Endothelial cell of umbilical vein (primary cell): ENCODE results near the gene NEDD4L. TPM values are rescaled to one million over a fixed set of nuclear protein-coding genes. Genes with fewer than 3 reads are reported as not detected.

Source experiments
- BruUV-seq: library from RNA; stranded (reverse); fragments of 400-500 nt; replicated peaks from 2 replicates; lab custom pipeline; 2021; lab: Mats Ljungman, UMichigan
- CTCF ChIA-PET: fragments of 300-600, 350-600 bp; sonication (Branson Sonifier 250); formaldehyde crosslinking; loops from one replicate; lab custom pipeline; 2021; ENCODE audit warnings: antibody characterized with exemption, inconsistent platforms; lab: Charles Lee
- POLR2A ChIA-PET: fragments of 300-600, 350-600 bp; sonication (Branson Sonifier 250); formaldehyde crosslinking; loops from one replicate; lab custom pipeline; 2021; ENCODE audit warnings: antibody characterized with exemption, inconsistent platforms; lab: Charles Lee
- DNase-seq: peaks from one replicate; pipeline ENCODE4 v3.0.0-alpha.2; 2011; ENCODE audit warnings: low read depth, low spot score
- FAIRE-seq: peaks from 2 replicates; lab custom pipeline; 2011; peaks lifted over from hg19 to GRCh38; lab: Jason Lieb, UNC
- H2AFZ ChIP-seq: 2 replicates; pipeline ENCODE4 v1.6.0; 2012; ENCODE audit warnings: low read depth, low read length, control low read depth, inconsistent platforms
- H3K27ac ChIP-seq: 2 replicates; pipeline ENCODE4 v1.5.1; 2011; ENCODE audit warnings: low read depth, mild to moderate bottlenecking, control low read depth, low read length, moderate library complexity; ENCODE audit not compliant: insufficient read depth
- H3K27me3 ChIP-seq, 2 experiments: 2 replicates each; pipeline versions ENCODE4 v1.6.0 to v1.6.1; 2011; ENCODE audit warnings: low read length in 2 of 2, mixed read lengths in 1 of 2; ENCODE audit not compliant: control insufficient read depth in 2 of 2, insufficient read depth in 2 of 2
- H3K36me3 ChIP-seq, 2 experiments: 2 replicates in 1 of 2; 3 replicates in 1 of 2; pipeline ENCODE4 v1.5.1; 2011; ENCODE audit warnings: low read length in 2 of 2, mild to moderate bottlenecking in 1 of 2, moderate library complexity in 1 of 2; ENCODE audit not compliant: control insufficient read depth in 2 of 2, insufficient read depth in 2 of 2; ENCODE audit errors: extremely low read depth in 1 of 2
- H3K4me1 ChIP-seq: 3 replicates; pipeline ENCODE4 v1.5.1; 2011; ENCODE audit warnings: mild to moderate bottlenecking, low read length; ENCODE audit not compliant: control insufficient read depth, insufficient read depth; ENCODE audit errors: extremely low read depth
- H3K4me2 ChIP-seq: 2 replicates; pipeline ENCODE4 v1.6.1; 2011; ENCODE audit warnings: low read length, control low read depth, mixed read lengths; ENCODE audit not compliant: insufficient read depth
- H3K4me3 ChIP-seq, 3 experiments: fragments of 200-600 bp in 1 of 3; sonication (generic), shearing (Covaris generic) in 1 of 3; replicated peaks in 1 of 3; 2 replicates each; pipeline ENCODE4 v1.5.1; 2011 to 2016; ENCODE audit warnings: control low read depth in 3 of 3, low read length in 3 of 3, mild to moderate bottlenecking in 2 of 3, inconsistent platforms in 1 of 3, low read depth in 1 of 3, moderate library complexity in 1 of 3; ENCODE audit not compliant: insufficient read depth in 1 of 3
- H3K79me2 ChIP-seq: 2 replicates; pipeline ENCODE4 v1.6.0; 2012; ENCODE audit warnings: low read length, inconsistent platforms; ENCODE audit not compliant: control insufficient read depth, insufficient read depth
- H3K9ac ChIP-seq: replicated peaks from 2 replicates; pipeline ENCODE3; 2011; ENCODE audit warnings: low read length, control low read depth; ENCODE audit not compliant: insufficient read depth; ENCODE audit errors: extremely low read depth
- H3K9me1 ChIP-seq: replicated peaks from 3 replicates; pipeline ENCODE4 v1.6.0; 2011; ENCODE audit warnings: mild to moderate bottlenecking, low read length; ENCODE audit not compliant: control insufficient read depth, insufficient read depth; ENCODE audit errors: extremely low read depth
- H3K9me3 ChIP-seq: replicated peaks from 2 replicates; pipeline ENCODE4 v1.5.1; 2012; ENCODE audit warnings: low read length, inconsistent platforms; ENCODE audit not compliant: control insufficient read depth, insufficient read depth
- H4K20me1 ChIP-seq: replicated peaks from 2 replicates; pipeline ENCODE3; 2011; ENCODE audit warnings: mild to moderate bottlenecking, low read length; ENCODE audit not compliant: control insufficient read depth, insufficient read depth; ENCODE audit errors: extremely low read depth
- CTCF ChIP-seq, 2 donors: IDR thresholded peaks; 1 replicate in 1 of 2; 2 replicates in 1 of 2; pipeline ENCODE4 v1.5.1; 2011; ENCODE audit warnings: low read length in 2 of 2, mild to moderate bottlenecking in 2 of 2, moderate library complexity in 2 of 2, control low read depth in 1 of 2, inconsistent platforms in 1 of 2, low read depth in 1 of 2; ENCODE audit not compliant: insufficient read depth in 1 of 2; ENCODE audit errors: extremely low read depth in 1 of 2
- EZH2 ChIP-seq: IDR thresholded peaks from 2 replicates; pipeline ENCODE4 v1.6.1; 2012; ENCODE audit warnings: borderline replicate concordance, low read depth, mild to moderate bottlenecking, moderate library complexity, low read length, inconsistent platforms; ENCODE audit not compliant: severe bottlenecking
- FOS ChIP-seq: IDR thresholded peaks from 2 replicates; pipeline ENCODE4 v1.6.1; 2011; ENCODE audit warnings: mild to moderate bottlenecking, low read length, moderate library complexity, borderline replicate concordance; ENCODE audit not compliant: insufficient read depth
- GATA2 ChIP-seq: IDR thresholded peaks from 2 replicates; pipeline ENCODE4 v1.7.0; 2011; ENCODE audit warnings: low read depth, mild to moderate bottlenecking, moderate library complexity, mixed read lengths, low read length; ENCODE audit not compliant: insufficient read length, insufficient read depth
- JUN ChIP-seq: IDR thresholded peaks from 2 replicates; pipeline ENCODE4 v1.6.1; 2011; ENCODE audit warnings: borderline replicate concordance, low read depth; ENCODE audit not compliant: insufficient read length, insufficient read depth
- MAX ChIP-seq: IDR thresholded peaks from 2 replicates; pipeline ENCODE4 v1.6.1; 2011; ENCODE audit not compliant: insufficient read depth, insufficient read length
- MYC ChIP-seq: IDR thresholded peaks from one replicate; pipeline ENCODE4 v1.6.1; 2011; ENCODE audit warnings: mild to moderate bottlenecking, low read depth, low read length
- POLR2A ChIP-seq: IDR thresholded peaks from 2 replicates; pipeline ENCODE4 v1.6.1; 2012; ENCODE audit warnings: low read depth, mild to moderate bottlenecking, control low read depth, low read length
- POLR2AphosphoS5 ChIP-seq: IDR thresholded peaks from 2 replicates; pipeline ENCODE4 v1.6.1; 2012; ENCODE audit warnings: low read depth, mild to moderate bottlenecking, control low read depth, low read length, moderate library complexity; ENCODE audit not compliant: insufficient read depth
- dilution Hi-C: fragments of 300-500 bp; cut with MboI; formaldehyde crosslinking; loops from one replicate; pipeline ENCODE4 v1.15.0; 2019; ENCODE audit warnings: low sequenced_read_pairs; ENCODE audit not compliant: extremely low pct_ligation_motif_present
- intact Hi-C: fragments of 100-400 bp; cut with micrococcal nuclease; formaldehyde crosslinking; loops from one replicate; pipeline ENCODE4 v1.10.0; 2022
- polyA plus RNA-seq, 4 experiments: library from polyadenylated mRNA; depleted of rRNA in 3 of 4; stranded (reverse) in 3 of 4; unstranded in 1 of 4; fragments of >200 nt; gene quantifications; 2 replicates each; pipeline versions ENCODE4 v1.2.1 to v1.2.3, GENCODE V29; 2011 to 2012; ENCODE audit warnings: missing spikeins in 1 of 4
- total RNA-seq: library from RNA; stranded (reverse); gene quantifications from 2 replicates; pipeline ENCODE4 v1.2.3, GENCODE V29; 2021

NEDD4L gene
- total and polyA plus RNA-seq, 2 donors (not counting 3 experiments of a cell fraction or from before 2014, with no cell fraction given): 20.5 to 78.9 TPM

DNA sequence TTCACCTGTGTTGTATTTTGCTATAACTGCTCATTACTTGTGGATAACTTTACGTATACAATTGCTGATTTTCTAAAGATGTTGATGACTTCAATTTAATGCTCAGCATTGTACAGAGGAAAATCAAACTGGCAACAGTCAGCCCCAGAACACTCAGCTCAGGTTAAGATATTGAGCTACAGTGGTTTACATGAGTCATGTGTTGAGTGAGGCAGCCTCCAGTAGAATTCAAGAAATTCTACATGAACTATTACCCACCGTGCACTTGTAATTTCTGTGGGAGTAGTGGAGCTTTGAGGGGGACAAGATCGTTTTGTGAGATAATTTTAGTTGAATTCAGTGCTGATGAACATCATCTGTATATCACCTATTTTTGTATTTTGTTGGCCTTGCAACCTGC is 292.6 kb downstream of the NEDD4L start:
- Histone ChIP-seq H3K27ac (no peak overlapping the region), H3K36me3 (peaks cover 0 to 6% of the 10 kb centered on the region in 2 experiments), H3K27me3 (no peaks in the 10 kb centered on the region), H3K9ac (no peak overlapping the region), H4K20me1 (no peaks in the 10 kb centered on the region), H3K4me2 (no peak overlapping the region), H3K4me1 (peaks cover 15% of the 10 kb centered on the region), H3K79me2 (no peaks in the 10 kb centered on the region), H2AFZ (no peak overlapping the region), H3K9me1 (no peaks in the 10 kb centered on the region), H3K9me3 (no peaks in the 10 kb centered on the region), H3K4me3 (no peak overlapping the region)
- intact Hi-C loops (loop anchor here (5.0 kb wide), 1 partner anchor 156 kb away; no protein-coding TSS in a partner anchor), dilution Hi-C loops (no loop called here)
- POLR2A ChIA-PET: no interaction called here
- TF ChIP-seq JUN: no peak
- no peak for TF ChIP-seq MAX
- no peak for TF ChIP-seq FOS
- no peak for TF ChIP-seq MYC
- TF ChIP-seq POLR2A: no peak
- no peak for TF ChIP-seq CTCF (IDR thresholded peaks at IDR 0.05; ENCODE audit: extremely low read depth in 1 of 2, insufficient read depth in 1 of 2, low read depth in 1 of 2, low read length in 2 of 2)
- TF ChIP-seq POLR2AphosphoS5: no peak
- TF ChIP-seq GATA2: no peak
- TF ChIP-seq EZH2: no peak
- FAIRE-seq (no peak), DNase-seq (no peak)
- CTCF ChIA-PET: interaction anchor here (0.8 to 3.1 kb wide), 4 partner anchors 8 to 157 kb away, joined by 4 to 11 read pairs (median 4); no protein-coding TSS in a partner anchor
- no TSS peak for BruUV-seq
